Glutamatergic neuron (in vitro differentiated cells): Measurements from ENCODE around the gene MYO9B. TPM values are rescaled to one million over a fixed set of nuclear protein-coding genes. Genes with fewer than 3 reads are reported as not detected.
"Not testable (repeated sequence)": the region's sequence is repeated elsewhere in the genome, so short reads cannot be mapped to it uniquely, and the experiment has no call there.

ENCODE experiments used
- DNase-seq: peaks from one replicate; pipeline ENCODE4 v3.0.0; 2022
- H3K27ac Mint-ChIP-seq: one replicate; pipeline ENCODE4 v1.8.0; 2020; ENCODE audit warnings: mild to moderate bottlenecking, mixed read lengths, inconsistent platforms; ENCODE audit not compliant: unreplicated experiment
- H3K27me3 Mint-ChIP-seq: one replicate; pipeline ENCODE4 v1.8.0; 2020; ENCODE audit warnings: mild to moderate bottlenecking, moderate library complexity, mixed read lengths, inconsistent platforms; ENCODE audit not compliant: unreplicated experiment
- H3K36me3 Mint-ChIP-seq: one replicate; pipeline ENCODE4 v1.8.0; 2020; ENCODE audit warnings: mild to moderate bottlenecking, mixed read lengths, inconsistent platforms; ENCODE audit not compliant: unreplicated experiment
- H3K4me1 Mint-ChIP-seq: one replicate; pipeline ENCODE4 v1.8.0; 2020; ENCODE audit warnings: mild to moderate bottlenecking, low read depth, mixed read lengths, inconsistent platforms; ENCODE audit not compliant: unreplicated experiment
- H3K4me3 Mint-ChIP-seq: one replicate; pipeline ENCODE4 v1.8.0; 2020; ENCODE audit warnings: mild to moderate bottlenecking, mixed read lengths, inconsistent platforms; ENCODE audit not compliant: unreplicated experiment
- H3K9me3 Mint-ChIP-seq: one replicate; pipeline ENCODE4 v1.8.0; 2020; ENCODE audit warnings: mild to moderate bottlenecking, moderate library complexity, mixed read lengths, inconsistent platforms; ENCODE audit not compliant: unreplicated experiment
- CTCF ChIP-seq: fragments of 200-600 bp; sonication (generic); IDR thresholded peaks from one replicate; pipeline ENCODE4 v1.5.0; 2021; ENCODE audit not compliant: partially characterized antibody, unreplicated experiment
- total RNA-seq: library from RNA; stranded (reverse); fragmentation: NEBNext Ultra II Directional; extraction: Animal tissue kit (Norgen Biotek cat#: 25700); gene quantifications from one replicate; pipeline ENCODE4 v1.2.1, GENCODE V29; 2021; ENCODE audit not compliant: unreplicated experiment

MYO9B gene
- total RNA-seq, 1 donor from 2014 or later: 237 TPM

- Mint-ChIP-seq H3K36me3 (no peaks in the 10 kb centered on the region), H3K4me3 (no peak overlapping the region), H3K4me1 (peaks cover 5% of the 10 kb centered on the region), H3K27me3 (no peaks in the 10 kb centered on the region), H3K9me3 (peaks cover 2% of the 10 kb centered on the region), H3K27ac (peak overlapping the region; percentile 66)
- DNase-seq: no peak
- no peak for TF ChIP-seq CTCF
These were observed 61.8 kb downstream of the MYO9B start for GRCh38 chr19:17137417-17137816.

DNA sequence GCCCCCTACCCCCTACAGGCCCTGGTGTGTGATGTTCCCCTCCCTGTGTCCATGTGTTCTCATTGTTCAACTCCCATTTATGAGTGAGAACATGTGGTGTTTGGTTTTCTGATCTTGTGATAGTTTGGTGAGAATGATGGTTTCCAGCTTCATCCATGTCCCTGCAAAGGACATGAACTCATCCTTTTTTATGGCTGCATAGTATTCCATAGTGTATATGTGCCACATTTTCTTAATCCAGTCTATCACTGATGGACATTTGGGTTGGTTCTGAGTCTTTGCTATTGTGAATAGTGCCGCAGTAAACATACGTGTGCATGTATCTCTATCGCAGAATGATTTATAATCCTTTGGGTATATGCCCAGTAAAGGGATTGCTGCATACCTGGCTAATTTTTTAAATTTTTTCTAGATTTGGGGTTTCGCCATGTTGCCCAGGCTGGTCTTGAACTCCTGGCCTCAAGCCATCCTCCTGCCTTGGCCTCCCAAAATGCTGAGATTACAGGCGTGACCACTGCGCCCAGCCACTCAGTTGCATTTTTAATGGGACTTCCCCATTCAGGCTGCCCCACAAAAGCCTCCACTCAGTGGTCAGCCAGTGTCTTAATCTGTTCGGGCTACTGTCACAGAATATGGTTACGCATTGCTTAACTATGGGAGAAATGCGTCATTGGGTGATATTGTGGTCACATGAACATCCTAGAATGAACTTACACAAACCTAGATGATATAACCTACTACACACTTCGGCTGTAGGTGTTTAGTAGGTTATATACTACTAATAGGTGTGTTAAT is 62.7 kb downstream of the MYO9B start:
- not testable (repeated sequence) for H3K9me3 Mint-ChIP-seq, DNase-seq, H3K4me1 Mint-ChIP-seq, H3K27me3 Mint-ChIP-seq, H3K4me3 Mint-ChIP-seq, H3K36me3 Mint-ChIP-seq
- H3K27ac Mint-ChIP-seq: peak overlapping the region; percentile 33

DNA sequence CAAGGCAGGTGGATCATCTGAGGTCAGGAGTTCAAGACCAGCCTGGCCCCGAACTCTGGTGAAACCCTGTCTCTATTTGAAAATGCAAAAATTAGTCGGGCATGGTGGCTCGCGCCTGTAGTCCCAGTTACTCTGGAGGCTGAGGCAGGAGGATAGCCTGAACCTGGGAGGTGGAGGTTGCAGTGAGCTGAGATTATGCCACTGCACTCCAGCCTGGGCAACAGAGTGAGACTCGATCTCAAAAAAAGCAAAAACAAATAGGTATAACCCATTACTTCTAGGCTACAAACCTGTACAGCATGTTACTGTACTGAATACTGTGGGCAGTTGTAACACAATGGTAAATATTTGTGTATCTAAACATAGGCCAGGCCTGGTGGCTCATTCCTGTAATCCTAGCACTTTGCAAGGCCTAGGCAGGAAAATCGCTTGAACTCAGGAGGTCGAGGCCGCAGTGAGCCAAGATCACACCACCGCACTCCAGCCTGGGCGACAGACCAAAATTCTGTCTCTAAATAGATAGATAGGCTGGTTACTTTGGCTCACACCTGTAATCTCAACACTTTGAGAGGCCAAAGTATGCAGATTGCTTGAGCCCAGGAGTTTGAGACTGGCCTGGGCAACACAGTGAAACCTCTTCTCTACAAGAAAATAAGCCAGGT is 63.5 kb downstream of the MYO9B start:
- no peak for DNase-seq
- TF ChIP-seq CTCF: no peak
- H3K9me3 Mint-ChIP-seq: peaks cover 5% of the 10 kb centered on the region
- H3K27ac Mint-ChIP-seq: no peak overlapping the region
- no peaks in the 10 kb centered on the region for H3K36me3 Mint-ChIP-seq
- H3K27me3 Mint-ChIP-seq: no peaks in the 10 kb centered on the region
- peaks cover 7% of the 10 kb centered on the region for H3K4me1 Mint-ChIP-seq
- H3K4me3 Mint-ChIP-seq: no peak overlapping the region

- not testable (repeated sequence) for H3K27me3 Mint-ChIP-seq, H3K4me1 Mint-ChIP-seq, H3K4me3 Mint-ChIP-seq, H3K9me3 Mint-ChIP-seq, H3K27ac Mint-ChIP-seq, DNase-seq, H3K36me3 Mint-ChIP-seq
These were observed 69.2 kb downstream of the MYO9B start for GRCh38 chr19:17144771-17145170.

DNA sequence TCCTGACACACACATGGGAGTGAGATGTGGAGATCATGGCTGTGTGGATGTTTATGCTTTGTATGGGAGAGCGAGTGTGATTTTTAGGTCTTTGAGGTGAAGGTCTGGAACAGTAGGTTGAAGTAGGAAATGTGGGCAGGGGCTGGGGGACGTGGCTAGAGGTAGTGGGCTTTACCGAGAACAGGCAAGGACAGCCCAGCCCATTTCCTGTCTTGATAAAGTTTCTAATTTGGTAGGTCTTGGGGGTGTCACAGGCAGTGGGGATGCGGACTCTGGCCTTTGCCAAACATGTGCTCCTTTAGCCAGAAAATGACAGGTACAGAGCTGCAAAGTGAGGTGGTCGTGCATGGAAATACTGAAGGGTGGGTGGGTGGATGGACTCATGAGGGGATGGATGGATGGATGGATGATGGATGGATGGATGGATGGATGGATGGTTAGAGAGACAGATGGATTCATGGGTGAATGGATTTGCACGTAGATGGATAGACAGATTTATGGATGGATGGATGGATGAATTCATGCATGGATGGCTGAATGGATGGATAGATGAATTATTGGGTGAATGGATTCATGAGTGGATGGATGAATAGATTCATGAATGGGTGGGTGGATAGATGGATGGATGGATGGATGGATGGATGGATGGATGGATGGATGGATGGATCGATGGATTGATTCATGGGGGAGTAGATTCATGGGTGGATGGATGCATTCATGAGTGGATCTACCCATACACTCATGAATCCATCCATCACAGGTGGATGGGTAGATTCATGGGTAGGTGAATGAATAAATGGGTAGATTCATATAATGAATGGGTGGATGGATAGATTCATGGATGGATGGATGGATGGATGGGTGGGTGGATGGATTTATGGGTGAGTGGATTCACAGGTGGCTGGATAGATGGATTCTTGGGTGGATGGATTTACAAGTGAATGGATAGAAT is 70.2 kb downstream of the MYO9B start:
- Mint-ChIP-seq H3K4me3 (no peak overlapping the region), H3K27me3 (no peaks in the 10 kb centered on the region), H3K9me3 (peaks cover 5% of the 10 kb centered on the region), H3K36me3 (no peaks in the 10 kb centered on the region), H3K27ac (no peak overlapping the region), H3K4me1 (peaks cover 3% of the 10 kb centered on the region)
- no peak for TF ChIP-seq CTCF
- DNase-seq: no peak
